Osteoblast (primary cell): ENCODE measurements around the gene CACNA1C. TPM values are rescaled to one million over a fixed set of nuclear protein-coding genes. Genes with fewer than 3 reads are reported as not detected.

ENCODE experiments used
- DNase-seq: peaks from one replicate; pipeline ENCODE4 v3.0.0; 2011; ENCODE audit warnings: low spot score, mixed read lengths; ENCODE audit not compliant: insufficient read length; ENCODE audit errors: missing footprints
- H2AFZ ChIP-seq: 2 replicates; pipeline ENCODE4 v1.6.0; 2011; ENCODE audit warnings: mild to moderate bottlenecking, low read length
- H3K27ac ChIP-seq: 2 replicates; pipeline ENCODE4 v1.5.1; 2011; ENCODE audit warnings: mild to moderate bottlenecking, low read depth, low read length, moderate library complexity
- H3K27me3 ChIP-seq: 2 replicates; pipeline ENCODE4 v1.6.0; 2012; ENCODE audit warnings: mild to moderate bottlenecking, control low read depth, inconsistent platforms, low read length, moderate library complexity; ENCODE audit not compliant: insufficient read depth
- H3K36me3 ChIP-seq: 2 replicates; pipeline ENCODE4 v1.5.1; 2011; ENCODE audit warnings: mild to moderate bottlenecking, low read length, control low read depth, moderate library complexity; ENCODE audit not compliant: insufficient read depth
- H3K4me1 ChIP-seq: 2 replicates; pipeline ENCODE4 v1.5.1; 2011; ENCODE audit warnings: mild to moderate bottlenecking, low read length, control low read depth, moderate library complexity; ENCODE audit not compliant: insufficient read depth
- H3K4me2 ChIP-seq: 2 replicates; pipeline ENCODE4 v1.6.0; 2011; ENCODE audit warnings: mild to moderate bottlenecking, low read length; ENCODE audit not compliant: insufficient read depth
- H3K4me3 ChIP-seq: fragments of 200-600 bp; sonication (generic); 3 replicates; pipeline ENCODE4 v1.5.1; 2012; ENCODE audit warnings: mild to moderate bottlenecking, low read length, inconsistent platforms; ENCODE audit not compliant: insufficient read depth
- H3K79me2 ChIP-seq: 2 replicates; pipeline ENCODE4 v1.6.0; 2012; ENCODE audit warnings: mild to moderate bottlenecking, low read length, control low read depth, inconsistent platforms; ENCODE audit not compliant: insufficient read depth
- H3K9me3 ChIP-seq: 2 replicates; pipeline ENCODE4 v1.5.1; 2011; ENCODE audit warnings: low read depth, low read length, control low read depth
- H4K20me1 ChIP-seq: 2 replicates; pipeline ENCODE4 v1.6.0; 2012; ENCODE audit warnings: mild to moderate bottlenecking, low read length, control low read depth; ENCODE audit not compliant: insufficient read depth
- total RNA-seq: library from RNA; depleted of rRNA; stranded (reverse); fragments of >200 nt; gene quantifications from 2 replicates; pipeline ENCODE4 v1.2.3, GENCODE V29; 2012
- TF ChIP-seq, protein P1 (sequence below): IDR thresholded peaks from 2 replicates; pipeline ENCODE4 v1.5.1; 2011; ENCODE audit warnings: mild to moderate bottlenecking, low read depth, low read length, moderate library complexity; ENCODE audit errors: extremely low read depth

The CACNA1C gene
- total RNA-seq, 1 donor: 19.2 TPM

- no peak overlapping the region for H3K4me3 ChIP-seq
- H3K4me1 ChIP-seq: peaks cover 50% of the 10 kb centered on the region
- H3K27me3 ChIP-seq: no peaks in the 10 kb centered on the region
- no peak overlapping the region for H3K4me2 ChIP-seq
- H3K27ac ChIP-seq: no peak overlapping the region
- TF ChIP-seq, protein P1, sequence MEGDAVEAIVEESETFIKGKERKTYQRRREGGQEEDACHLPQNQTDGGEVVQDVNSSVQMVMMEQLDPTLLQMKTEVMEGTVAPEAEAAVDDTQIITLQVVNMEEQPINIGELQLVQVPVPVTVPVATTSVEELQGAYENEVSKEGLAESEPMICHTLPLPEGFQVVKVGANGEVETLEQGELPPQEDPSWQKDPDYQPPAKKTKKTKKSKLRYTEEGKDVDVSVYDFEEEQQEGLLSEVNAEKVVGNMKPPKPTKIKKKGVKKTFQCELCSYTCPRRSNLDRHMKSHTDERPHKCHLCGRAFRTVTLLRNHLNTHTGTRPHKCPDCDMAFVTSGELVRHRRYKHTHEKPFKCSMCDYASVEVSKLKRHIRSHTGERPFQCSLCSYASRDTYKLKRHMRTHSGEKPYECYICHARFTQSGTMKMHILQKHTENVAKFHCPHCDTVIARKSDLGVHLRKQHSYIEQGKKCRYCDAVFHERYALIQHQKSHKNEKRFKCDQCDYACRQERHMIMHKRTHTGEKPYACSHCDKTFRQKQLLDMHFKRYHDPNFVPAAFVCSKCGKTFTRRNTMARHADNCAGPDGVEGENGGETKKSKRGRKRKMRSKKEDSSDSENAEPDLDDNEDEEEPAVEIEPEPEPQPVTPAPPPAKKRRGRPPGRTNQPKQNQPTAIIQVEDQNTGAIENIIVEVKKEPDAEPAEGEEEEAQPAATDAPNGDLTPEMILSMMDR: no peak
- H2AFZ ChIP-seq: no peak overlapping the region
- peaks cover 19% of the 10 kb centered on the region for H3K79me2 ChIP-seq
- H3K9me3 ChIP-seq: no peaks in the 10 kb centered on the region
- no peaks in the 10 kb centered on the region for H4K20me1 ChIP-seq
- no peaks in the 10 kb centered on the region for H3K36me3 ChIP-seq
- no peak for DNase-seq
Measured at GRCh38 chr12:2288875-2289274, 236.1 kb downstream of the CACNA1C start.

- no peaks in the 10 kb centered on the region for H3K27me3 ChIP-seq
- peaks cover 46% of the 10 kb centered on the region for H3K4me1 ChIP-seq
- no peak overlapping the region for H2AFZ ChIP-seq
- no peak overlapping the region for H3K4me2 ChIP-seq
- no peaks in the 10 kb centered on the region for H4K20me1 ChIP-seq
- H3K36me3 ChIP-seq: no peaks in the 10 kb centered on the region
- H3K27ac ChIP-seq: no peak overlapping the region
- TF ChIP-seq, protein P1: no peak
- H3K4me3 ChIP-seq: no peak overlapping the region
- peaks cover 19% of the 10 kb centered on the region for H3K79me2 ChIP-seq
- DNase-seq: no peak
- H3K9me3 ChIP-seq: no peaks in the 10 kb centered on the region
Measured at GRCh38 chr12:2289525-2289924, 236.7 kb downstream of the CACNA1C start.

DNA sequence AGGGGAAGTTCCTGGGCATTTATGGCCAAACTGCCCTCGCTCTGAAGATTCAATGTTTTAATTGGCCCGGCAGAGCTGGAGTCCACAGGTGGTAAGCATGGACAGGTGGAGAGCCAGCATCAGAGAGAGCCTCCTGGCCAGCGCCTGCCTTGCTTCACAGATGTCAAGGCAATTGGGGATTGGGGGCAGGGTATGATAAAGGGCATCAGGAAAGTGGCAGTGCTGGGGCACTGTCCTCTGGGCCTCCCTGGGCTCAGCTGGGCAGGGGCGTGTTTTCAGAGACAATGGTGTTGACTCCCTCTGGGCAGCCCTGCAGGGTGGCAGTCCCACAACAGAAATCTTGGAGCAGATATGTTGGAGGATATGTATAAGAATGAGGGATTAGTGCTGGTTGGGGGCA lies 237.3 kb downstream of the CACNA1C start:
- H3K9me3 ChIP-seq: no peaks in the 10 kb centered on the region
- H3K4me3 ChIP-seq: no peak overlapping the region
- peaks cover 46% of the 10 kb centered on the region for H3K4me1 ChIP-seq
- no peak overlapping the region for H3K27ac ChIP-seq
- H3K79me2 ChIP-seq: peaks cover 19% of the 10 kb centered on the region
- H3K4me2 ChIP-seq: no peak overlapping the region
- no peak overlapping the region for H2AFZ ChIP-seq
- no peaks in the 10 kb centered on the region for H3K27me3 ChIP-seq
- H4K20me1 ChIP-seq: no peaks in the 10 kb centered on the region
- no peak for DNase-seq
- no peaks in the 10 kb centered on the region for H3K36me3 ChIP-seq
- TF ChIP-seq, protein P1: no peak

DNA sequence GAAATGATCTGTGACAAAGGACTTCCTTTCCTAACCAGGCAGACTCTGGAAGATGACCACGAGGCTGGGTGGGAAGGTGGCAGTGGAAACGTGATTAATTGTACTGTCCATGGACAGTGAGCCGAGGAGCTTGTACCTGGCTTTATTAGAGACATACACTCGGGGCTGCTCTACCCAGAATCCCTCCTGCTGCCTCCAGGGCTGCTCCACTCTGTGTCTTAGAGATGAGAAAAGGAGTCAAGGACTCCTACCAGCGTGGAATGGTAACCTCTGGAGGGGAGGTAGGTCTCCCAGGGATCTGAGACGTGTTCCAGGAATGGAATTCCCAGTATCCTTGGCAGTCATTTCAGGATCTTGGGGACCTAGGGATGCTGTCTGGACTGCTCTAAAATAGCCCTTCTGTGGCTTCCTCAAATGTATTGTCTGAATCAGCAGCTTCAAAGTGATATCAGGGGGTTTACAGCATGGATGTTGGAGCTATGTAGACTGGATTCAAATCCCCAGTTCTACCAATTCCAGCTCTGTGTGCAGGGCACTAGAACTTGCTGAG lies 237.8 kb downstream of the CACNA1C start:
- Histone ChIP-seq H3K4me3 (no peak overlapping the region), H3K79me2 (peaks cover 15% of the 10 kb centered on the region), H3K36me3 (no peaks in the 10 kb centered on the region), H3K4me1 (peaks cover 44% of the 10 kb centered on the region), H3K27ac (no peak overlapping the region), H4K20me1 (no peaks in the 10 kb centered on the region), H3K4me2 (no peak overlapping the region), H3K27me3 (no peaks in the 10 kb centered on the region), H3K9me3 (no peaks in the 10 kb centered on the region), H2AFZ (no peak overlapping the region)
- DNase-seq: no peak
- TF ChIP-seq, protein P1: no peak
